Activated T-helper 2 cell treated with anti-CD3 and anti-CD28 coated beads, Interferon-gamma antibody, Interleukin-2, Interleukin-4, amounts not matched to agents 10 μg/mL and 5 μg/mL and 100 μg/mL, durations not matched to agents 14 hours and 24 hours and 36 hours (primary cell): Measurements from ENCODE around the gene UTP11. TPM values are rescaled to one million over a fixed set of nuclear protein-coding genes. Genes with fewer than 3 reads are reported as not detected.

Experiments
- DNase-seq: peaks from one replicate; pipeline ENCODE4 v3.0.0; 2021; ENCODE audit warnings: low spot score
- H3K27ac Mint-ChIP-seq: one replicate; pipeline ENCODE4 v1.8.0; 2021; ENCODE audit warnings: mixed read lengths
- H3K27me3 Mint-ChIP-seq: one replicate; pipeline ENCODE4 v1.8.0; 2021; ENCODE audit warnings: low read depth, mixed read lengths
- H3K36me3 Mint-ChIP-seq: one replicate; pipeline ENCODE4 v1.8.0; 2021; ENCODE audit warnings: low read depth, mixed read lengths
- H3K4me1 Mint-ChIP-seq: one replicate; pipeline ENCODE4 v1.8.0; 2021; ENCODE audit warnings: low read depth, mixed read lengths
- H3K4me3 Mint-ChIP-seq: one replicate; pipeline ENCODE4 v1.8.0; 2021; ENCODE audit warnings: low read depth, mild to moderate bottlenecking, moderate library complexity, mixed read lengths
- H3K9me3 Mint-ChIP-seq: one replicate; pipeline ENCODE4 v1.8.0; 2021; ENCODE audit warnings: mixed read lengths
- intact Hi-C: fragments of 100-400 bp; cut with micrococcal nuclease; formaldehyde crosslinking; loops from one replicate; pipeline ENCODE4 v1.15.1; 2023
- total RNA-seq: library from RNA; stranded (reverse); gene quantifications from 2 replicates; pipeline ENCODE4 v1.2.3, GENCODE V29; 2022

UTP11 gene
- total RNA-seq, 1 donor from 2014 or later = 78.8 TPM

- Mint-ChIP-seq H3K4me3 (no peak overlapping the region), H3K4me1 (peaks cover 53% of the 10 kb centered on the region), H3K27me3 (no peaks in the 10 kb centered on the region), H3K9me3 (no peaks in the 10 kb centered on the region), H3K27ac (peak overlapping the region; percentile 22), H3K36me3 (peaks cover 48% of the 10 kb centered on the region)
- no peak for DNase-seq
- intact Hi-C loops = loop anchor here (10.0 kb wide), 1 partner anchor 523 kb away; the partner anchor contains the start of gene ZC3H12A
Measured at GRCh38 chr1:37997256-37998088, 15.1 kb upstream of the UTP11 start.

GRCh38 chr1:37998089-37998808, 14.3 kb upstream of the UTP11 start:
- H3K9me3 Mint-ChIP-seq = no peaks in the 10 kb centered on the region
- peaks cover 48% of the 10 kb centered on the region for H3K36me3 Mint-ChIP-seq
- peak overlapping the region; percentile 58 for H3K27ac Mint-ChIP-seq
- peak overlapping the region; percentile 1 for H3K4me3 Mint-ChIP-seq
- peaks cover 54% of the 10 kb centered on the region for H3K4me1 Mint-ChIP-seq
- DNase-seq = no peak
- intact Hi-C loops = loop anchor here (10.0 kb wide), 1 partner anchor 523 kb away; the partner anchor contains the start of gene ZC3H12A
- H3K27me3 Mint-ChIP-seq = no peaks in the 10 kb centered on the region

DNA sequence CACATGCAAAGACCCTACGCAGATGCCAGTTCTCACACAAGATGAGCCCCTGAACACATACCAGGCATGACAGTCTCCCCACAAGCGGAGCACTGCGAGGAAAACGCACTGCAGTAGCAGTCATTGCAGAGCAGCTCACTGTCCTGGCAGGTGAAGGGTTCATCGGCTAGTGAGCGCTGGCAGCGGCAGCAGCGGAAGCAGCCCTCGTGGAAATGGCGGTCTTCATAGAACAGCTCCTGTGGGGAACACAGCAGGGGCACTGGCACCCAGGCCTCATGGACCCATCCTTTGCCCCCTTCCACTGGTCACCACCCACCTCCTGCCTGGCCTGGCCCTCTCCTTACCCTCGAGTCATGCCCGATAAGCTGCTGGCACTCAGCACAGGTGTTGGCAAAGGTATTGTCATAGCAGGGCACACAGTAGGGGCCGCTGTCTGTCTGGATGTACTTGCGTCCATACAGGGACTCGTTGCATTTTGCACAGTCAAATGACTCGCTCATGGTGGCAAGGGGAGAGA, 13.6 kb upstream of the UTP11 start:
- peak overlapping the region; percentile 65 for H3K4me3 Mint-ChIP-seq
- H3K4me1 Mint-ChIP-seq = peaks cover 62% of the 10 kb centered on the region
- peaks cover 53% of the 10 kb centered on the region for H3K36me3 Mint-ChIP-seq
- no peak for DNase-seq
- intact Hi-C loops = loop anchor here (10.0 kb wide), 1 partner anchor 524 kb away; the partner anchor contains the start of gene ZC3H12A
- H3K9me3 Mint-ChIP-seq = no peaks in the 10 kb centered on the region
- H3K27me3 Mint-ChIP-seq = no peaks in the 10 kb centered on the region
- peak overlapping the region; percentile 94 for H3K27ac Mint-ChIP-seq

GRCh38 chr1:37999430-38000232, 12.9 kb upstream of the UTP11 start:
- Mint-ChIP-seq H3K27ac (peak overlapping the region; percentile 94), H3K27me3 (no peaks in the 10 kb centered on the region), H3K4me1 (peaks cover 66% of the 10 kb centered on the region), H3K9me3 (no peaks in the 10 kb centered on the region), H3K4me3 (peak overlapping the region; percentile 65), H3K36me3 (peaks cover 57% of the 10 kb centered on the region)
- intact Hi-C loops = loop anchor here (10.0 kb wide), 1 partner anchor 525 kb away; the partner anchor contains the start of gene ZC3H12A
- no peak for DNase-seq

DNA sequence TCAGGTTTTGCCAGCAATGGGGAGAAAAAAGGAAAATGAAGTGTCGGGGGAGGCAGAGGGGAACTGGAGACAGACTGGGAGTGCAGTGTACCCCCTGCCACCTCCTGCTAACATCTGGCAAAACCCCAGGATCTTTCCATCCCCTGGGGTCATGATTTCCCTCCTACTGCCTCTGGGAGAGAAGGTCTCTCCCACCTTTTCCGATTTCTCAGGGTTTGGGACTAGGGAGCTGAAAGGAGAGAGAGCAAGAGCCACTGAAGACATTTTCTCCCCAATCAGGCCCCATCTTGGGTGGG, 12.4 kb upstream of the UTP11 start:
- no peak for DNase-seq
- H3K9me3 Mint-ChIP-seq = no peaks in the 10 kb centered on the region
- peak overlapping the region; percentile 33 for H3K4me3 Mint-ChIP-seq
- no peaks in the 10 kb centered on the region for H3K27me3 Mint-ChIP-seq
- H3K27ac Mint-ChIP-seq = peak overlapping the region; percentile 94
- peaks cover 63% of the 10 kb centered on the region for H3K4me1 Mint-ChIP-seq
- peaks cover 52% of the 10 kb centered on the region for H3K36me3 Mint-ChIP-seq
- intact Hi-C loops = no loop called here

DNA sequence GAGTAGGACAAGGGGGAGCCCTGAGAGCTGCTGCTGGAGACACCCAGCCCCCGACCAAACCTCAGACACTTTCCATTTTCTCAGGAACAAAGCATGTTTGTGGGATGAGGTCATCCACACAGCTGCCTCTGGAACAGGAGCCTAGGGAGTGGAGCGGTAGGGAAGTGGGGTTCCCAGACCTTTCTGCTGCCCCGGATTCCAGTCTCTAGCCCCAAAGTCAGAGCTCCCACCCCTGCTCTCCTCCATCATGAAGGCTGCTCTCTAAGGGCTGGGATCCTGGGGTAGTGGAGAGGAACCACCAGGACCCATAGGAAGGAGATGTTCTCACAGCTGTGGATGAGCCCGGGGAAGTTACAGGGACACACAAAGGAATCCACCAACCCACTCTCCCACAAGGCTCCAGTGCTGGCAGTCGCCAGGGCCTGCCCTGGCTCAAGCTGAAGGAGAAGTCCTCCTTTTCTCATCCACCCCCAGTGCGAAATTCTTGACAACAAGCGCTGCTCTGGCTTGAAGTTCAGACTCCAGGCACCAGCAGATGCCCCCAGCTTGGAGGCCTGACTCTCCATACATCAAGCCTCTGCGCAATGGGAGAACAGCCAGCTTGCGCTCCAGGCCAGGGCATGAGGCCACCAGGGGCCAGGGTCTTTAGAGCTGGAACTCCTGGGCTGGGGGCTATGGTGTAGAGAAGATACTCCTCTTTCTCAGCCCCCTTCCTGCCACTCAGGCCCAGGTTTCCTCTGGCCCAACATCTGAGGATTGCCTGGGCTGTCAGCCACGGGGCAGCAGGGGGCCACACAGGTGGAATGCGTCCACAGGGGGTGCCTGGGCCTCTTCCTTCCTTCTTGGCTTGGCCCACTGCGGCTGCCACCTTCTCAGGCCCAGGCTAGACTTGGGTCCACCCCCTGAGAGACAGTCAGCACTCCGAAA, 11.7 kb upstream of the UTP11 start:
- Mint-ChIP-seq H3K27ac (peak overlapping the region; percentile 94), H3K4me3 (peak overlapping the region; percentile 33), H3K36me3 (peaks cover 50% of the 10 kb centered on the region)

GRCh38 chr1:38003261-38004250, 9.0 kb upstream of the UTP11 start:
- Mint-ChIP-seq H3K27ac (peak overlapping the region; percentile 79), H3K9me3 (no peaks in the 10 kb centered on the region), H3K36me3 (peaks cover 30% of the 10 kb centered on the region), H3K4me1 (peaks cover 46% of the 10 kb centered on the region), H3K27me3 (no peaks in the 10 kb centered on the region), H3K4me3 (peak overlapping the region; percentile 91)
- no peak for DNase-seq
- intact Hi-C loops = no loop called here

More for the DNA sequence above, 11.7 kb upstream of the UTP11 start:
- H3K4me1 Mint-ChIP-seq = peaks cover 60% of the 10 kb centered on the region
- DNase-seq = no peak
- intact Hi-C loops = no loop called here
- H3K9me3 Mint-ChIP-seq = no peaks in the 10 kb centered on the region
- no peaks in the 10 kb centered on the region for H3K27me3 Mint-ChIP-seq

GRCh38 chr1:38004284-38005108, 8.0 kb upstream of the UTP11 start:
- H3K4me1 Mint-ChIP-seq = peaks cover 46% of the 10 kb centered on the region
- intact Hi-C loops = no loop called here

DNA sequence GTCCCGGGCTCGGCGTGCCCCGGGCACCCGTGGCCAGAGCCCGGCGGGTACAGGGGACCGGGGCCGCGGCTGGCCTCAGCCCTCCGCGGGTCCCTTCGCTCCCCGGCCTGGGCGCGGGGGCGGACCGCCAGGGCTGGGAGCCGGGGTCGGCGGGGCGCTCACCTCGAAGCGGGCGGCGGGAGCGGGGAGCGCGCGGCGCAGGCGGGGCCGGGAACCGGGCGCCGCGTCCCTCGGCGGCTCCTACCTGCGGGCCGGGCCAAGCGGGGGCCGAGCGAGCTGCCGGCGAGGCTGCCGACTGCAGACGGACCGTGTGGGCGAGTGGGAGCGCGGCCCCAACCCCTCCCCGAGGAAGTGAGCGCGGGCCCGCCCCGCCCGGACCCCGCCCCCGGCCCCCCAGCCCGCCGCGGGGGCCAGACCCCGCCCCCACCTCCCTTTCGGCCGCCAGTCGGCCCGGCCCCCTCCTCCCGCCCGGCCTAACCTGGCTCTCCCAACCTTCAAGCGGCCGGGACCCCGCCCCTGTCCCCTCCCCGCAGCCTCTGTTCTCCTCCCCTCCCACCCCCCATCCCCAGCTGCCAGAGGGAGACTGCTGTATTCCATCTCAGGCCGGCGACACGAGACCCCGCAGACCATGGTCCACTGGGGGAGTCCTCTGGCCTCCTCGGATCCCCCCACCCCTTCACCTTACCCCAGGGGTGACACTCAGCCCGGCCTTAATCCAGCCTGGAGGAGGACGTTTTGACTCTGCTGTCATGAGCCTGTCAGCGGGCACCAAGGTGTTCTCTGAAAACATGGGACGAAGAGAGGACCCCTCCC, 7.1 kb upstream of the UTP11 start, which contains the start of gene FHL3:
FHL3 (minus strand) TSS at position 320 of the 813 bp plus-strand sequence. CDS start 6,102 bp downstream, outside the sequence.
- intact Hi-C loops = no loop called here

More at GRCh38 chr1:38004284-38005108, 8.0 kb upstream of the UTP11 start:
- no peaks in the 10 kb centered on the region for H3K9me3 Mint-ChIP-seq
- no peak for DNase-seq
- H3K27me3 Mint-ChIP-seq = no peaks in the 10 kb centered on the region
- H3K4me3 Mint-ChIP-seq = peak overlapping the region; percentile 91
- peak overlapping the region; percentile 79 for H3K27ac Mint-ChIP-seq
- peaks cover 21% of the 10 kb centered on the region for H3K36me3 Mint-ChIP-seq

More for the DNA sequence above, 7.1 kb upstream of the UTP11 start, which contains the start of gene FHL3:
- DNase-seq = no peak
- Mint-ChIP-seq H3K27me3 (no peaks in the 10 kb centered on the region), H3K27ac (peak within 1 kb of the TSS; percentile 79), H3K36me3 (peaks cover 21% of the 10 kb centered on the region), H3K9me3 (no peaks in the 10 kb centered on the region), H3K4me3 (peak within 1 kb of the TSS; percentile 91), H3K4me1 (peaks cover 46% of the 10 kb centered on the region)
